Measurements from ENCODE around the gene COQ10A. TPM values are rescaled to one million over a fixed set of nuclear protein-coding genes. Genes with fewer than 3 reads are reported as not detected.

The COQ10A gene
- total and polyA plus RNA-seq, 2 of the 13 experiments (the other 11 are each of a cell fraction or from before 2014, with no cell fraction given), result 21.0 to 37.3 TPM

GRCh38 chr12:56221757-56222530 lies 44.8 kb upstream of the COQ10A start, which contains the start of gene RNF41 (continued):
- TF ChIP-seq RFX3 (CRISPR knock-in tag; IDR thresholded peaks at IDR 0.05) (0 out of 2 replicates have a peak, but pooled peaks have one; percentile 38), ASH2L (IDR thresholded peaks at IDR 0.05; ENCODE audit: insufficient read length, low read depth, low read length) (peak; percentile 60), HMGA1 (CRISPR knock-in tag; conservative IDR thresholded peaks at IDR 0.05) (no peak), ZNF362 (CRISPR knock-in tag; IDR thresholded peaks at IDR 0.05; ENCODE audit: borderline replicate concordance) (peak; percentile 31; the same call in 1 of the 2 replicates), STAT6 (CRISPR knock-in tag; IDR thresholded peaks at IDR 0.05; ENCODE audit: borderline replicate concordance) (no peak), GLI4 (CRISPR knock-in tag; IDR thresholded peaks at IDR 0.05; ENCODE audit: borderline replicate concordance) (peak; percentile 82; the same call in 1 of the 2 replicates), KLF12 (CRISPR knock-in tag; IDR thresholded peaks at IDR 0.05; ENCODE audit: borderline replicate concordance) (peak; percentile 79; the same call in 1 of the 2 replicates), ZNF768 (CRISPR knock-in tag; IDR thresholded peaks at IDR 0.05) (0 out of 2 replicates have a peak, but pooled peaks have one; percentile 22), CREBL2 (CRISPR knock-in tag; IDR thresholded peaks at IDR 0.05; ENCODE audit: borderline replicate concordance) (peak; percentile 75; the same call in 1 of the 2 replicates), ZSCAN29 (CRISPR knock-in tag; conservative IDR thresholded peaks at IDR 0.05) (peak; percentile 99), ZSCAN30 (CRISPR knock-in tag; IDR thresholded peaks at IDR 0.05) (no peak), CBFB (CRISPR knock-in tag; IDR thresholded peaks at IDR 0.05) (no peak), GLMP (CRISPR knock-in tag; IDR thresholded peaks at IDR 0.05; ENCODE audit: borderline replicate concordance) (no peak), KDM4B (CRISPR knock-in tag; IDR thresholded peaks at IDR 0.05) (peak; percentile 30; the same call in 1 of the 2 replicates), AGO2 (optimal IDR thresholded peaks at IDR 0.05; ENCODE audit: low read depth, low read length) (peak; percentile 55), SIN3A (IDR thresholded peaks at IDR 0.05; ENCODE audit: borderline replicate concordance, low read depth, low read length) (peak; percentile 45; the same call in 1 of the 2 replicates), ETV6 (CRISPR knock-in tag; conservative IDR thresholded peaks at IDR 0.05) (no peak), MTA3 (CRISPR knock-in tag; IDR thresholded peaks at IDR 0.05) (no peak), YEATS2 (CRISPR knock-in tag; IDR thresholded peaks at IDR 0.05; ENCODE audit: borderline replicate concordance) (peak; percentile 82), ZNF367 (CRISPR knock-in tag; IDR thresholded peaks at IDR 0.05; ENCODE audit: borderline replicate concordance) (no peak), ZNF503 (CRISPR knock-in tag; IDR thresholded peaks at IDR 0.05) (peak; percentile 60), SCMH1 (CRISPR knock-in tag; IDR thresholded peaks at IDR 0.05; ENCODE audit: borderline replicate concordance) (no peak)

Data from HepG2 (cell line).